Central memory CD4-positive, alpha-beta T cell (primary cell): ENCODE measurements around the gene GALNT6.
A peak's percentile ranks its signal among the peaks of the same experiment; 100 is the strongest.
"Not testable (repeated sequence)": the region's sequence is repeated elsewhere in the genome, so short reads cannot be mapped to it uniquely, and the experiment has no call there.

ENCODE experiments used
- DNase-seq: peaks from one replicate; pipeline ENCODE4 v3.0.0; 2022

Gene GALNT6

GRCh38 chr12:51349026-51349425, 42.2 kb downstream of the GALNT6 start:
- no peak for DNase-seq

- DNase-seq = no peak
Observed at GRCh38 chr12:51348116-51348515, 43.1 kb downstream of the GALNT6 start.

- DNase-seq = no peak
Observed at GRCh38 chr12:51346581-51346980, 44.6 kb downstream of the GALNT6 start, which contains the start of gene CELA1. CELA1 (minus strand) TSS chr12:51346679; CDS start chr12:51346638, 41 bp downstream.

GRCh38 chr12:51345681-51346080, 45.5 kb downstream of the GALNT6 start:
- no peak for DNase-seq

GRCh38 chr12:51343201-51343600, 48.0 kb downstream of the GALNT6 start:
- no peak for DNase-seq

GRCh38 chr12:51342416-51342815, 48.8 kb downstream of the GALNT6 start:
- DNase-seq = no peak

GRCh38 chr12:51341251-51342007, 49.8 kb downstream of the GALNT6 start:
- peak; percentile 69 for DNase-seq

- no peak for DNase-seq
Observed at GRCh38 chr12:51339750-51340149, 51.5 kb downstream of the GALNT6 start.

GRCh38 chr12:51337336-51337735, 53.9 kb downstream of the GALNT6 start:
- DNase-seq = not testable (repeated sequence)

- DNase-seq = no peak
Observed at GRCh38 chr12:51335931-51336330, 55.3 kb downstream of the GALNT6 start.

GRCh38 chr12:51334764-51335163, 56.4 kb downstream of the GALNT6 start:
- no peak for DNase-seq

GRCh38 chr12:51333536-51333935, 57.7 kb downstream of the GALNT6 start:
- DNase-seq = no peak

GRCh38 chr12:51330186-51330585, 61.0 kb downstream of the GALNT6 start:
- no peak for DNase-seq

- no peak for DNase-seq
Observed at GRCh38 chr12:51329742-51330141, 61.5 kb downstream of the GALNT6 start.

- DNase-seq = no peak
Observed at GRCh38 chr12:51328587-51328986, 62.6 kb downstream of the GALNT6 start.

GRCh38 chr12:51326698-51327439, 64.3 kb downstream of the GALNT6 start:
- DNase-seq = no peak

GRCh38 chr12:51324953-51325352, 66.3 kb downstream of the GALNT6 start:
- no peak for DNase-seq

GRCh38 chr12:51323966-51324895, 67.0 kb downstream of the GALNT6 start, which contains the start of gene BIN2:
BIN2 (minus strand) TSS chr12:51324174; CDS start chr12:51324102, 72 bp downstream.
- peak; percentile 74 for DNase-seq

GRCh38 chr12:51323317-51323960, 67.8 kb downstream of the GALNT6 start:
- DNase-seq = peak; percentile 69

- DNase-seq = no peak
Observed at GRCh38 chr12:51322452-51322851, 68.8 kb downstream of the GALNT6 start.

GRCh38 chr12:51321882-51322281, 69.3 kb downstream of the GALNT6 start:
- DNase-seq = no peak

- DNase-seq = no peak
Observed at GRCh38 chr12:51320695-51321320, 70.4 kb downstream of the GALNT6 start.
